Tibial nerve (tissue), 4 donors: Measurements from ENCODE around the gene SFXN4. TPM values are rescaled to one million over a fixed set of nuclear protein-coding genes. Genes with fewer than 3 reads are reported as not detected.

ENCODE experiments used
- DNase-seq, 2 donors: peaks; one replicate each; pipeline ENCODE4 v3.0.0-alpha.2; 2019; ENCODE audit warnings: low spot score in 2 of 2
- H3K27ac ChIP-seq, 4 donors: fragments of 200-600 bp; sonication (generic) in 3 of 4; one replicate each; pipeline ENCODE4 v1.5.1; 2017 to 2019; ENCODE audit warnings: mild to moderate bottlenecking in 1 of 4
- H3K27me3 ChIP-seq, 2 donors: fragments of 200-600 bp; sonication (generic) in 1 of 2; one replicate each; pipeline versions ENCODE4 v1.5.1 to v1.6.0; 2017 to 2019
- H3K36me3 ChIP-seq, 3 donors: fragments of 200-600 bp; sonication (generic); one replicate each; pipeline ENCODE4 v1.5.1; 2018 to 2019
- H3K4me1 ChIP-seq, 4 donors: fragments of 200-600 bp; sonication (generic) in 3 of 4; one replicate each; pipeline ENCODE4 v1.5.1; 2017 to 2019
- H3K4me3 ChIP-seq, 4 donors: fragments of 200-600 bp; sonication (generic) in 3 of 4; one replicate each; pipeline ENCODE4 v1.5.1; 2017 to 2019; ENCODE audit warnings: mild to moderate bottlenecking in 1 of 4, moderate library complexity in 1 of 4
- H3K9me3 ChIP-seq, 4 donors: fragments of 200-600 bp; sonication (generic) in 3 of 4; one replicate each; pipeline ENCODE4 v1.5.1; 2017 to 2019
- CTCF ChIP-seq, 5 experiments: fragments of 200-600 bp in 3 of 5; fragments of 450-650 bp in 2 of 5; sonication (generic) in 3 of 5; IDR thresholded peaks; one replicate each; pipeline ENCODE4 v1.5.1; 2016 to 2019; ENCODE audit warnings: antibody characterized with exemption in 5 of 5, mild to moderate bottlenecking in 3 of 5, moderate library complexity in 2 of 5
- EP300 ChIP-seq, 2 donors: sonication (generic); formaldehyde crosslinking; IDR thresholded peaks; one replicate each; pipeline ENCODE4 v1.6.1; 2017; ENCODE audit warnings: antibody characterized with exemption in 2 of 2, mild to moderate bottlenecking in 1 of 2
- POLR2A ChIP-seq, 2 donors: fragments of 450-650 bp; IDR thresholded peaks; one replicate each; pipeline ENCODE4 v1.6.1; 2017; ENCODE audit warnings: antibody characterized with exemption in 2 of 2, mild to moderate bottlenecking in 2 of 2, moderate library complexity in 2 of 2
- WGBS, 2 donors: methylation state at CpG; one replicate each; pipeline ENCODE4 v1.1.5; 2018; 5-methylcytosine and 5-hydroxymethylcytosine counted together
- total RNA-seq, 4 donors: library from RNA; depleted of rRNA; stranded (reverse); fragments of >200 nt; gene quantifications; one replicate each; pipeline ENCODE4 v1.1.0, GENCODE V29; 2016

SFXN4 gene
- total RNA-seq, 4 donors from 2014 or later = 12.7 to 301 (median 19.1) TPM

DNA sequence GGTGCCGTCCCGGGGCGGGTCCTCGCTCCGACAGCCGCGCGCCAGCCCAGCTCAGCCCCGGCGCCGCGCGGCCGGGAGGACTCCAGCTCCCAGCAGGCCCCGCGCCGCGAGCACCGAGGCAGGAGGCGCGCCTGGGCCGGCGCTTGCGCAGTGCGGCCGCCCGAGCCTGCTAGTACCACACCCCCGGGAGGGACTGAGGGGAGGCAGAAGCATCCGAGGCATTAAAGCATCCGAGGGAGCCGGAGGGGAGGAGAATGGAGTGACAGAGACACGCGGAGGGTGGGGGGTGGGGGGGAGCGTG lies 41.8 kb upstream of the SFXN4 start, which contains the start of gene GRK5:
GRK5 (plus strand) TSS at position 206 of the 301 bp plus-strand sequence. CDS start 347 bp downstream, outside the sequence.
- H3K36me3 ChIP-seq = no peaks in the 10 kb centered on the region
- peaks cover 0 to 46% (median 15%) of the 10 kb centered on the region in 4 donors for H3K4me1 ChIP-seq
- peak within 1 kb of the TSS; percentile 97 to 99 (median 97) for H3K27ac ChIP-seq
- H3K4me3 ChIP-seq = peak within 1 kb of the TSS; percentile 74 to 97 (median 86)
- peak; percentile 90 to 93 for DNase-seq
- TF ChIP-seq CTCF (IDR thresholded peaks at IDR 0.05) (no peak), POLR2A (IDR thresholded peaks at IDR 0.05) (peak; percentile 64 to 80), EP300 (IDR thresholded peaks at IDR 0.05) (peak in 1 of 2 donors; percentile 88)
- WGBS, 2 donors = 0 to 1% methylated on average over 11 to 19 of the region's 34 CpGs
- no peaks in the 10 kb centered on the region for H3K27me3 ChIP-seq
- H3K9me3 ChIP-seq = no peaks in the 10 kb centered on the region

GRCh38 chr10:119206603-119207365 lies 41.3 kb upstream of the SFXN4 start:
- H3K36me3 ChIP-seq = no peaks in the 10 kb centered on the region
- WGBS, 2 donors = 0 to 1% methylated on average over 13 to 18 of the region's 97 CpGs
- no peaks in the 10 kb centered on the region for H3K27me3 ChIP-seq
- no peaks in the 10 kb centered on the region for H3K9me3 ChIP-seq
- TF ChIP-seq CTCF (IDR thresholded peaks at IDR 0.05) (peak; percentile 79 to 98 (median 94)), EP300 (IDR thresholded peaks at IDR 0.05) (peak in 1 of 2 donors; percentile 9), POLR2A (IDR thresholded peaks at IDR 0.05) (no peak)
- DNase-seq = peak; percentile 36 to 52
- peak overlapping the region; percentile 97 to 99 (median 97) for H3K27ac ChIP-seq
- peak overlapping the region; percentile 43 to 97 (median 86) for H3K4me3 ChIP-seq
- H3K4me1 ChIP-seq = peaks cover 0 to 41% (median 12%) of the 10 kb centered on the region in 4 donors

- WGBS, 2 donors = 27 to 30% methylated on average over 17 of the region's 17 CpGs
- TF ChIP-seq EP300 (IDR thresholded peaks at IDR 0.05) (peak in 1 of 2 donors; percentile 34), CTCF (IDR thresholded peaks at IDR 0.05) (no peak)
- peak; percentile 50 for DNase-seq
- no peaks in the 10 kb centered on the region for H3K9me3 ChIP-seq
- peak overlapping the region; percentile 97 to 99 (median 97) for H3K27ac ChIP-seq
- H3K36me3 ChIP-seq = no peaks in the 10 kb centered on the region
- H3K4me1 ChIP-seq = peaks cover 0 to 34% (median 12%) of the 10 kb centered on the region in 4 donors
- H3K27me3 ChIP-seq = no peaks in the 10 kb centered on the region
- peak overlapping the region; percentile 23 to 97 (median 86) for H3K4me3 ChIP-seq
These were observed 40.5 kb upstream of the SFXN4 start for GRCh38 chr10:119205894-119206602.

GRCh38 chr10:119203006-119203405 lies 37.5 kb upstream of the SFXN4 start:
- TF ChIP-seq CTCF (IDR thresholded peaks at IDR 0.05) (no peak), POLR2A (IDR thresholded peaks at IDR 0.05) (no peak), EP300 (IDR thresholded peaks at IDR 0.05) (no peak)
- H3K27me3 ChIP-seq = no peaks in the 10 kb centered on the region
- no peaks in the 10 kb centered on the region for H3K36me3 ChIP-seq
- 52 to 62% methylated on average over 4 of the region's 4 CpGs for WGBS, 2 donors
- peaks cover 0 to 23% (median 6%) of the 10 kb centered on the region in 4 donors for H3K4me1 ChIP-seq
- no peak for DNase-seq
- H3K4me3 ChIP-seq = no peak overlapping the region
- no peak overlapping the region for H3K27ac ChIP-seq
- H3K9me3 ChIP-seq = no peaks in the 10 kb centered on the region

DNA sequence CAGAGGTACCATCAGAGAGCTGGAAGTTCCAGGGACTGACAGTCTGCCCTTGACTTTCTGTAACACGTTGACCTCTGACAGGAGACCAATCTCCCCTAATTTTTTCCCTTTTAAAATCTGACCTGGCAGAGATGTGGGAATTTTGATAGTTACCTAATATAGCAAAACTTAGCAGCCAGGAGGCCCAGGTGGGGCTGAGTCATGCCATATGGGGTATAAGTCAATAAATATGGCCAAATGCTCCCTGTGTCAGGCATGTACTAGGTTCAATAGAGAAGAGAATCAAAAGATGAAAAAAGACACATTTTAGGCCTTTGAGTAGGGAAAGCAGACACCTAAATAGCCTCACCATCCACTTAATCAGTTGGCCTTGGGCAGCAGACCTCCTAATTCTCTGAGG lies 35.7 kb upstream of the SFXN4 start:
- Histone ChIP-seq H3K36me3 (no peaks in the 10 kb centered on the region), H3K9me3 (no peaks in the 10 kb centered on the region), H3K27ac (no peak overlapping the region), H3K4me3 (no peak overlapping the region), H3K4me1 (peaks cover 0 to 19% (median 4%) of the 10 kb centered on the region in 4 donors), H3K27me3 (no peaks in the 10 kb centered on the region)
- DNase-seq = no peak
- no peak for TF ChIP-seq POLR2A (IDR thresholded peaks at IDR 0.05)
- TF ChIP-seq EP300 (IDR thresholded peaks at IDR 0.05) = no peak
- TF ChIP-seq CTCF (IDR thresholded peaks at IDR 0.05) = no peak
- 81 to 89% methylated on average over 1 of the region's 1 CpG for WGBS, 2 donors
